ENCODE data around the gene RPUSD3.

Gene RPUSD3

DNA sequence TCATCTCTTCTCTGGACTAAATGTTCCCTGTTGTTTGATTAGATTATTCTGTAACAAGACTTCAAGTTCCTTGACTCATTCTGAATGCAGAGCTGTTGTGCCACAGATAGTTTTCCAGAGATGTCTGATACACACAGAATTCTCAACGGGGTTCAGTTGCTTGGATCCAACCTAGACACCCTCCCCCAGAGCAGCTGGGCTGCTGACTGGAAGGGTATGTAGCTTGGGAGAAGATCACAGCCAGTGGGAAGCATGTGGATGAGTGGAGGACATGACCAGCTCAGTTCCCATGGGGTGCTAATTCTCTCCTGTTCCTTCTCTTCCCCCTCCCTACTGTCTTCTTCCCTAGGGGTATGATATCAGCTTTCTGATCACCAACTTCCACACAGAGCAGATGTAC is 40.3 kb downstream of the RPUSD3 start:
- DNase-seq (ENCODE audit: low read depth) = no peak

DNA sequence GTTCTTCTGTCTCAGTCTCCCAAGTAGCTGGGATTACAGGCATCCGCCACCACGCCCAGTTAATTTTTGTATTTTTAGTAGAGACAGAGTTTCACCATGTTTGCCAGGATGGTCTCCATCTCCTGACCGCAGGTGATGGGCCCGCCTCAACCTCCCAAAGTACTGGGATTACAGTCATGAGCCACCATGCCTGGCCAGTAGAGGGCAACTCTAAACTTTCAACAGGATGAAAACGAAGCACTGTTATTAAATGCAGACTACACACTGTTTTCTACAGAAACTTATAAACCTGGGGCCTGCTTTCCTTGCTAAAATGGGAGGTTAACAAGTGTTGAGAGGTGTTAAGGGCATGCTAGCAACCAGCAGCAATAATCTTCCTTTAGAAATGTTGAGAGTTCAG is 43.3 kb downstream of the RPUSD3 start:
- no peak for DNase-seq (ENCODE audit: low read depth)

DNA sequence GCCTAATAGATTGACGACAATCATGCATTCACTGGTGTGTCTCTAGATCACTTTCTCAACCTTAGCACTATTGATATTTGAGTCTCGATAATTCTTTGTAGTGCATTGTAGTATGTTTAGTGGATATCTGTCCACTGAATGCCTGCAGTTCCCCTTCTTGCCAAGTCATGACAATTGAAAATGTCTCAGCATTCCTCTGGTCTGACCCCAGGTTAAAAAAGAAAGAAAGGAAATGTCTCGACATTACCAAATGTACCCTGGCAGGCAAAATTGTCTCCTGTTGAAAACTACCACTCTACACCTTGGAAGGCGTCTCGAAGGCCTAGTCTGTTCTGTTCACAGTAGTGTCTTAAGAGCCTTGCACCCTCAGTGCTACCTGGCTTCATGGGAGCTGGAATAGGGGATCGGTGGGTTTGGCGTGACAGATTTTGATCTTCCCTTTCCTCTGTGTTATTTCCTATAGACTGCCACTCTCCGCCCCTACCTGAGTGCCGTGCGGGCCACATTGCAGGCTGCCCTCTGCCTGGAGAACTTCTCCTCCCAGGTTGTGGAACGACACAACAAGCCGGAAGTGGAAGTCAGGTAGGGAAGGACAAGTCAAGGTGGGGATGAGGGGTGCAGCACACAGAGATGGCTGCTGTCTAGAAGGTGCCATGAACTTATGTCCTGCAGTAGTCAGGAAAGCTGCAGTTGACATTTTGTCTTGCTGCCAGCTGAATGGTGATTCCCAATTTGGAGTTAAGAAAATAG is 46.4 kb downstream of the RPUSD3 start:
- DNase-seq (ENCODE audit: low read depth) = no peak

DNA sequence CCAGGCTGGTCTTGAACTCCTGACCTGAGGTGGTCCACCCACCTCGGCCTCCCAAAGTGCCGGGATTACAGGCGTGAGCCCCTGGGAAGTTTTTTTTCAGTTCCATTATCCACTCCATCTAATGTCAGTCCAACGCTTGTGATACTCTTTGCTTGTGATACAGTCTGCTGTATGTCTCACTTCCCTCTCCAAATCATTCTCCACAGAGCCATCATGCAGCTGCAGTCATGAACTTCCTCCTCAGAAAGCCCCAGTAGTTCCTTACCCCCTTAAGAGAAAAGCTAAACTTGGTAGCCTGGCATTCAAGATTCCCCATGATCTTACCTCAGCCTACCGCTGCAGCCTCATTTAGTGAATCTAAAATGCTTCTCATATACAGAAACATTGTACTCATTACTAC is 48.6 kb downstream of the RPUSD3 start:
- no peak for DNase-seq (ENCODE audit: low read depth)

DNA sequence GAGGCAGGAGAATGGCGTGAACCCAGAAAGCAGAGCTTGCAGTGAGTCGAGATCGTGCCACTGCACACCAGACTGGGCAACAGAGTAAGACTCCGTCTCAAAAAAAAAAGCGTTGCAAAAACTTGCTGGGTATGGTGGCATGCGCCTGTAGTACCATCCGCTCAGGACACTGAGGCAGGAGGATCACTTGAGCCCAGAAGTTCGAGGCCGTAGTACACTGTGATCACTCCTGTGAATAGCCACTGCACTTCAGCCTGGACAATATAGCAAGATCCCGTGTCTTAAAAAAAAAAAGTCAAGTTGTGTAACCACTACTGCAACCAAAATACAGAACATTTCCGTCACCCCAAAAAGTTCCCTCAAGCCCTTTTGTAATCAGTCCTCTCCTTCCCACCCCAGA is 49.4 kb downstream of the RPUSD3 start:
- no peak for DNase-seq (ENCODE audit: low read depth)

DNA sequence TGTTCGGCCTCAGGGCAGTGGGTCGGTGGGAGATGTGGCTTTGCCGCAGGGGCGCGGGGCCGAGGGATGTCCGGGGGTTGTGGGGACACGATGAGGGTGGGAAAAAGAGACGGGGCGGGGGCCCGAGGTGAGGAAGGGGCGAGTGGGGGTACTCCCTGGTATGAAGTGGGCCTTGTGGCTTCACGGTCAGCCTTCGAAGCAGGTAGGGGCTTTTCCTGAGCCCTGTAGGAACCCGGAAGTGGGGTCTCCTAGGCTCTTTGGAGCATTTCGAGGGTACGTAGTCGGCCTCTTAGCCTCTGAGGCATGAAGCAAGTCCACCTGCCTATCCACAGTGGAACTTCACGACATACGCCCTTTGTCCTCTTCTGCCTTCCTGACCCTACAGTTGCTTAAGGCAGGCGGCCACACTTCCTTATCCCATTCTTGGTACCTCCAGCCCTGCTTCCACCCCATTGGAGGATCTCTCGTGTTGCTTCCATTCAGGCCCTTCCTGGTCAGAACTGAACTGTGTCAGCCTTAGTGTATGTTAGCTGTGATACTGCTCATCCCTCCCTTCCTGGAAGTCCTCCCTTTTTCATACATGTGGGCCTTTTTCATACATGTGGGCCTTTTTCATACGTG is 50.5 kb downstream of the RPUSD3 start:
- no peak for DNase-seq (ENCODE audit: low read depth)

DNA sequence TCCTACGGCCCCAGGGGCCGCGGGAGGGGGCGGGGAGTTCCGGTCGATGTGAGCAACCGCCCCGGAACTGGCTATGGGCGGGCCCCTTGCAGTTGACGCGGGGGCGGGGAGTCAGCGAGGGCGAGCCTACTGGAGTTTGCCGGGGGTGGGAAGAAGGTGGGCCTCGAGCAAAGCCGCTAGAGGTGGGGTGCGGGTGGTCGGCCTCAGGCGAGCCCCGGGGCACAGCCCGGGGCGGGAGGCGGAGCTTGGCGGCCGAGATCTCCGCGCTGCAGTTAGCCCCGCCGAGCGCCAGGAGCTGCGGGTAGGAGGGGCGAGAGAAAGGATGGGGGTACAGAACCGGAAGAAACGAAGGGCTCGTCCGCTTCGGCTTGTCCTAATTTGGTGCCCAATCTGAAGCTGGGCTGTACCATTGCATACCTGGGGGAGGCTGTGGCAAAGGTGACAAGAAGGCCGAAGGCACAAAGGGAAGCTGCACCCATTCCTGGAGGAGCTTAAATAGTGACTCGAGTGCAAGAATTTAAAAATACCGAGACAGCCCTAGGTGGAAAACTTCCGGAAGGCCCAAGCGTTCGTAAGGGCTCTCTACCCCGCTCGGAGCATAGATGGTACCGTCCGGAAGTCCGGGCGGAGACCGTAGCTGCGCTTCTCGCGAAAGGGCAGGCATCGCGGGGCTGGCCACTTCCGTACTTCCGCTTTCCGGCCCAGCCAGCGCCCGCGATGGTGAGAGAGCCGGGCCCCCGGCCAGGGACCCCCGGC is 51.2 kb downstream of the RPUSD3 start, which contains the start of the genes ARPC4 and TADA3:
ARPC4 (plus strand) TSS at position 678 of the 756 bp plus-strand sequence; CDS start at position 718, 40 bp downstream.
TADA3 (minus strand) TSS at position 69 of the 756 bp plus-strand sequence. CDS start 1,007 bp downstream, outside the sequence.
- DNase-seq (ENCODE audit: low read depth) = peak; percentile 92

DNA sequence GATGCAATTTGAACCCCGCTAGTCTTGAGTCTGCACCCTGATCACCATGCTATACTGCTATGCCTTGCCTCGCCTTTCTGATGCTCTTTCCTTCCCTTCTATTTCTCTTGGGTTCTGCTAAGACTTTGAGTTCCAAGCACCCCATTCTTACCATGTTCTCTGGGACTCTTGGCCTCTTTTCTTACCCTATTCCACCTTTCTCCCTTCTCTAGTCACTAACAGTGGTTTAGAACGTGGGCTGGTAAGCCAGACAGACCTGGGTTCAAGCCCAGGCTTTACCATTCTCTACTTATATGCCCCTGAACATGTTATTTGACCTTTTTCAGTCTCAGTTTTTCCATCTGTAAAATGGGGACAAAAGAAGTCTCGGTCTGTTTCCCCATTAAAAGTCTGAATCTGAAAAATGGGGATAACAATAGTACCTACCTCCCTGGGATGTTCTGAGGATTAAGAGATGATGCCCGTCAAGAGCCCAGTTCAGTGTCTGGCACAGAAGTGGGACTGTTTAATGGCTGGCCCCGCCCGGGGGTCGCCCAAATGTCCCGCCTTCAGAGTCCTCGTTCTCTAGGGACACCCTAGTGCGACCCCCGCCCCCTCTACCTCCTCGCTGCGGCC is 51.9 kb downstream of the RPUSD3 start:
- DNase-seq (ENCODE audit: low read depth) = no peak

DNA sequence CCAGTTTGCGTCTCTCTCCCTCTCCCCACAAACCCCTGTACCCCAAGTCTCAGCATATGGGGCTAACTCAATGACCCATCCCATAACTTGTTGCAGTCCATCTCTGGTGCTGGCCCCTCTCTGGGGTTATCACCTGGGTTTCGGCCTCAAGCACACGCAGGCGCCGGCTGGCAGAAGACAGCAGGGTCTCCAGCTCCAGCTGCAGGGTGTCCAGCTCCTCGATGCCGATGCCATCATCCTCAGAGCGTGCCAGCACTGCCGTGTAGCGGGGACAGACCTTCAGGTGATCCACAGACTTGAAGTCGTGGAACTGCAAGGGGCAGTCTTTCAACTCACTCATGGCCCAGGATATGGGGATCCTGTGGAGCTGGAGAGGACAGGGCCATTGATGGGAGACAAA is 52.7 kb downstream of the RPUSD3 start:
- DNase-seq (ENCODE audit: low read depth) = no peak
